OCI-M2 (cell line): Measurements from ENCODE around the gene ZNF407.

Experiments used
- DNase-seq: peaks from one replicate; lab custom pipeline; 2025; ENCODE audit not compliant: unreplicated experiment; lab: John Stamatoyannopoulos, UW

ZNF407 gene

DNA sequence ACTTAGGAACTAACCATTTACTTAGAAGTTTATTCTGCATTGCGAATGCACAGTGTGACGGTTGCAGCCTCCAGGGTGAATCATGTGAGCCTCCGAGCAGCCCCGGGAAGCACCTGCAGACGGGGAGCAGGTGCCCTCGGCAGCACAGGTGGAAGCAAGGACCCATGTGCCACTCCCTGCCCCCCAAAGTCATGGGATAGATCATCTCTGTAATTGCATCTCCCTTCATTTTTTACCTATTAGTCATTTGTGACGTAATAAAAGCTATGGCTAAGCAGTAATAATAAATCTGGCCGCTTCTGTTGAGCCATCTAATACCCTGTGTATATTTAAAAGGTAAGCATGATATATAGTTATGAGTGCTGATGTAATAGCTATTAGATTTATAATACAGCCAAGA, 514.1 kb downstream of the ZNF407 start:
- DNase-seq: no peak

DNA sequence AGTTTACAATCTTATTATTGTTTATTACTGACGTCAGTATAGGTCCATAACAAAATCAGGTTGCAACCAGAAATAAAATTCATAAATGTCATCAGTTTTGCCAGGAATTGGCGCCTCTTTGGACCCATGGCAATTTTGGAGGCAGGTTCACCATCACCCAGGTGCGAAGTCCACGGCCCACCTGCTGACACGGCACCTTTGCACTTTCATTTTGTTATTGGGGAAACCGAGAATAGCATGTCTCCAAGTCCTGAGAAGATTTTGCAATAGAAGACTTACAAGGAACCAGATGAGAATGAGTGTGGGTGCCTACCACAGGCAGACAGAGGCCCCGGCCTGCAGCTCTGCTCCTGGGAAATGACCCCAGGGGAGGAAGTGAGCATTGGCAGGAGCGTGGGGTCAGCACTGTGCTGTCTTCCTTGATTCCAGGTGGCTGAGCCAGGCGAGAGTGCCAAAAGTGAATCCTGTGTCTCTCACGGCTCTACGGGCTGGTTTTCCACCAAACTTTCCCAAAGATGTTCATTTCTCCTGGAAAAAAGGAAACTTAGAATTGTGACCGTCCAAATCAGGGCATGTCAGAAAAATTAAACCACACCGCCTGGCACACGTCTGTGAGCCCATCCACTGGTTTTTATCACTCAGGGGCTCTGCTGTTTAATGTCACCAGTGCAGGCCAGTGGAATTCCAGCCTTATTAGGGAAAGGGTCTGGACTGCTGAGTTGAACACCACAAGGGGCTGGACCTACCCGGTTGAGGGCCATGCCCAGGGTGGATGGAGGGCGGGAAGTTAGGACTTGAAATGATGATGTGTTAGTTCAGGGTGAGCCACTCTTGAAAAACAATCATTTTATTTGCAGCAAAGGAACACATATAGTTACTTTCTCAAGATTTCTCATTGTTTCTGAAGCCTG, 514.8 kb downstream of the ZNF407 start:
- DNase-seq: no peak

GRCh38 chr18:75113455-75113854, 515.8 kb downstream of the ZNF407 start:
- no peak for DNase-seq

GRCh38 chr18:75114231-75114764, 516.6 kb downstream of the ZNF407 start:
- DNase-seq: no peak
